NCI-H2081 treated with DMSO at 0.1 percent for 48 hours (cell line): ENCODE data around the gene DSN1.

Experiments used
- DNase-seq: peaks from one replicate; lab custom pipeline; 2025; lab: John Stamatoyannopoulos, UW

The DSN1 gene

DNA sequence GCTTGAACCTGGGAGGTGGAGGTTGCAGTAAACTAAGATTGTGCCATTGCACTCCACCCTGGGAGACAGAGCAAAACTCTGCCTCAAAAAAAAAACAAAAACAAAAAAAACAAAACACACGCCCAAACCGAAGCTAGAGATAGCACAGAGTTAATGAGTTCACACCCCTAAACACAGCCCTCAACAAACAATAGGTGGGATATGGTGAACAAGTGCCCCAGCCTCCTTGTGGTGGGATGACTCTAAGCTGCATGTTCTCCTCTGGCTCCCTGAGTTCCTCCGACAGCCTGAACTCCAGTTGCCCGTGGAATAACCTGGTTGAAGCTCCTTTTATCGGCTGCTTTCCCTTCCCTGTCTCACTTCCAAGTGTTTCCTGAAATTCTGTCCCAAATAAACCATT, 22.1 kb upstream of the DSN1 start:
- DNase-seq, result no peak

GRCh38 chr20:36794116-36794474, 20.5 kb upstream of the DSN1 start:
- DNase-seq, result no peak

DNA sequence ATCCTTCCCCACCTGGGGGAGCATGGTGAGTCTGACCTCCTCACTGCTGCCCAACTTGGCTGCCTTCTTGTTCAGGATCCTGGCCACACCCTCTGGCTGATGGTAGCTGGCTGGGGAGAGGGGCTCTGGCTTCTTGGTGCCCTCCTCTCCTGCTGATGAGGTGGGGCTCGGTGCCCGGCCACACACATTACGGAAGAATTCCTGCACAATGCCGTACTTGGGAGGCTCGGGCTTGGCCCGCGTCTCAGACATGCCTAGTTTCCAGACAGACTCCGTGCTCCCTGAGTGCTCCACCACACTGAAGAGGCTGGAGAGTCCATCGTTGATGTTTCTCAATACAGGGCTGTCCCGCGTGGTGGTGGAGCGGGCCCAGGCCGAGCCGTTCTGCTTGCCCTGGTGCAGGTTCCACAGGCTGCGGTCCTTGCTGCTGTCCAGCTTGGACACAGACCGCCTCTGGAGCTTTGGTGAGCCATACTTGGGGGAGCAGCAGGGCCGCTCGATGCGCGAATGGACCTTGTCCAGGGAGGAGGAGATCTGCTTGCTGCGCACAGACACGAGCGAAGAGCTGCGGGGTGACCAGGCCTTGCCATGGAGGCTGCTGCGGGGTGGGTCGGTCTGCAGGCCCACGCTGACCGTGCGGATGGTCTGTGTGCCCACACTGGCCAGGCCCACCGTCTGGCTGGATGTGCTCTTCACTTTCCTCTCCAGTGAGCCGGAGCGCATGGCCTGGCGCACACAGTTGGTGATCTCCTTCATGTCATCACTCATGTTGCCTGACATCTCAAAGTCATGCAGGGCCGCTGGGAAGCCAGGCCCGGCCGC, 19.9 kb upstream of the DSN1 start:
- no peak for DNase-seq

GRCh38 chr20:36792422-36792821, 18.9 kb upstream of the DSN1 start:
- no peak for DNase-seq

DNA sequence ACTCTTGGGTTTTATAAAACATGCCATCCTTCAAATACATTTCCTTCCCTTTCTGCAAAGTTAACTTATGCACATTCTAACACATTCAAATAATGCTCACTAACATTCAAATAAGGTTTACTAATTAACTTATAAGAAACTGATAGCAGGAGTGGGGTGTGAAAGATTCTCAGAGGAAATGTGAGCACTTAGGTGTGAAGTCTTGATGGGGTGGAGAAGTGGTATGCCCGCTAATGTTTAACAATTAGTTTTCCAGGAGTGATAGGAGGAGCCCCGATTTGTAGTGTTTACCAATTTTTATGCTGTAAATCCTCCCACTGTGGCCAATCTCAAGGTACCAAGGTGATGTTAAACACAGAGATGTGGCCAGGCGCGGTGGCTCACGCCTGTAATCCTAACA, 18.3 kb upstream of the DSN1 start:
- DNase-seq, result no peak

- DNase-seq, result no peak
Observed at GRCh38 chr20:36786663-36787062, 13.1 kb upstream of the DSN1 start.

DNA sequence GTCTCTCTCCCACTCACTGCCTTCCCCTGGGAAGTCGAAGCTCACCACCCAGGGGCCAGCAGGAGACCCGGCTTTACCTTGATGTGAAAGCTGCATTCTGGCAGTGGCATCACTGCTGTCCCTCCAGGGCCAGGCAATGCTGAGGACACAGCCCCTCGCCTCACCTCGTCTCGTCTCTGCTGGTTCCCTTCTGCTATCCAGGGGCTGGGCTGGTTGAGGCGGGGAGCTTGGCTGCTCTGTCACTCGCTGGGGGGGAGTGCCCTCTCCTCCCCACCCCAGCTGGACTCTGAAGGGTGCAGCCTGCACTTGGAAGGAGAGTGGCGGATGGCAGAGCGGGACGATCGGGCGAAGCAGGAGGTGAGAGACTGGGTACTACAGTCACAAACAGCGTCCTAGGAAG, 12.7 kb upstream of the DSN1 start:
- no peak for DNase-seq

DNA sequence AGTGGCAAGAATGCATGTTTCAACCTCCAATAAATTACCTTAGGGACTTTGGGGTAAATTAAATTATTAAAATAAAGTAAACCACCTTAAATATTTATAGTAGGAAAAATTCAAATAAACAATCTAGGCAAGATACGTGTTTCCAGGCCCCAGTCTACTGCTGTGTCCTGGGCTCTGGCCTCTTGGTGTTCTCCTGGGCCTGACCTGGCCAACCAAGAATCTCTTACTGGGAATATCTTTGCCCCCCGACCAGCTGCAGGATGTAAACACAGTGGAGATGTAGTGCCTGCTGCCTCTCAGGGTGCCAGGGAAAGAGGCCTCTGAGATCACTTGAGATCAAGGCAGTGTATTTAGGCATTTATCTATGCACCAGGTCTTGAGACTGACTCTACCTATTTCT, 11.7 kb upstream of the DSN1 start:
- DNase-seq, result no peak

GRCh38 chr20:36784900-36785299, 11.3 kb upstream of the DSN1 start:
- DNase-seq, result no peak

- no peak for DNase-seq
Observed at GRCh38 chr20:36784116-36784515, 10.6 kb upstream of the DSN1 start.

GRCh38 chr20:36779656-36780025, 6.1 kb upstream of the DSN1 start:
- DNase-seq, result no peak

DNA sequence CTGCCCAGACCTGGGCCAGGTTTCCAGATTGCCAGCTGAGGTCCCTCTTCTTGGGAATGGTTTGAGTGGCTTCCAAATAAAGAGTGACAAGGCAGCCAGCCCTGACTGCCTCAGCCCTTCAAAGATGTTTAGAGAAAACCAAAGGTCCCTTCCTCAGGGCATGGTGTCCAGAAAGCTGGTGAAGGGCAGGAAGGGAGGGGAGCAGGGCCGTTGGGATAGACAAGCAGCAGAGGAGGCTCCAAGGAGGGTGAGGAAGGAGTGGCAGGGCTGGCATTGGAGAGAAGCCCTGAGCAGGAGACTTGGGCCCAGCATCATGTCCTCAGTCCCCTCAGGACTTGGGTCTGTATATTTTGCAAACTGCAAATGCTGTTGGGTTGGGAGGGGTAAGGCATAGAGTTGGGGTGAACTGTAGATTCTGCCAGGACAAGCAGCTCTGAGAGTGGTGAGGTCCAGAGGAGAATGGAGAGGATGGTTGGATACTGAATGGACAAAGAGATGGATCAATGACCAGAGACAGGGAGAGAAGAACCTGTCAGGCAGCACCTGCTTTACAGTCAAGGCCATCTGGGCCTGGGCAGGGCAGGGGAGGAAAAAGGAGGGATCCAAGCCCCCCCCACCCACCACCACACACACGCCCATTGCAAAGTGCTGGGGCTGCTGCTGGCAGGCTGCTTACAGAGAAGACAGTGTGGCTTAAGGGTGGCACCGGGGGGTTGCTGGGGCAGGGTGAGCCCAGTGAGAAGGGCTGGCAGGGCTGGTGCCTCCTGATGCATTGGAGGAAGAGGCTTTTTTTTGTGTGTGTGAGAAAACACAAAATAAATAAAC, 5.5 kb upstream of the DSN1 start:
- DNase-seq, result no peak

GRCh38 chr20:36777576-36777975, 4.0 kb upstream of the DSN1 start:
- DNase-seq, result no peak

DNA sequence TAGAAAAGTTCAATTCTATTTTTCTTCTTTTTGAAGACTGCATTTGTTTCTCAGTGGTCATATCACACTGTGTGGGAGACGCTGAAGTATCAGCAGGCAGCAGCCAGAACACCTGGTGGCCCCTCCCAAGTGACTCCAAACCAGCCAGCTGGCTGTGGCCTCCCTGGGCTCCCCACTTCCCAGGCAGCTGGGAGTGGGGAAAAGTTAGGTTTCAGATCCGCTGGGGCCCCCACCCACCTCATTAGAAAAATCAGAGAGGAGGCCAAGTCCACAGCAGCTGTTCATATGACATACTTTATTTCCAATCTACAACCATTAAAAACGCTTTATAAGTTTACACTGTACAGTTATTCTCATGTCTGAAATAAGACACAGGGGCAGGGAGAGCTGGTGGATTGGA, 3.6 kb upstream of the DSN1 start:
- no peak for DNase-seq

GRCh38 chr20:36775826-36776225, 2.3 kb upstream of the DSN1 start:
- DNase-seq, result no peak

DNA sequence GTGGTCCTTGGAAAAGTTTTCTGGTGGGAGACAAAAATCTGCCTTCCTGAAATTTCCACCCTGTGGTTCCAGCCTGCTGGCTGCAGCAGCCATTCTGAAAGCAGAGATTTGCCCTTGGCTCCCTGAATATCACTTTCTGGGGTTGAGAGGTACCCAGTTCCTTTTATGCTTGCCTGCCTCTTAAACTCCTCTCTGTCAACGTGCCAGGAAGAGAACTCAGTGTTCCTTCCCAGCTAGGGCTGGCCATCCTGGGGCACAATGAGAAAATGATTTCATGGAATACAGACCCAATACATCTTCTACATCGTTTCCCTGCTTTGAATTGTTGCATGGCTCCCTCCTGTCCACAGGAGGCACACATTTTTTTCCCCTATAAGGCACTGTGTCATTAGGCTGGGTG, 1.6 kb upstream of the DSN1 start:
- no peak for DNase-seq

DNA sequence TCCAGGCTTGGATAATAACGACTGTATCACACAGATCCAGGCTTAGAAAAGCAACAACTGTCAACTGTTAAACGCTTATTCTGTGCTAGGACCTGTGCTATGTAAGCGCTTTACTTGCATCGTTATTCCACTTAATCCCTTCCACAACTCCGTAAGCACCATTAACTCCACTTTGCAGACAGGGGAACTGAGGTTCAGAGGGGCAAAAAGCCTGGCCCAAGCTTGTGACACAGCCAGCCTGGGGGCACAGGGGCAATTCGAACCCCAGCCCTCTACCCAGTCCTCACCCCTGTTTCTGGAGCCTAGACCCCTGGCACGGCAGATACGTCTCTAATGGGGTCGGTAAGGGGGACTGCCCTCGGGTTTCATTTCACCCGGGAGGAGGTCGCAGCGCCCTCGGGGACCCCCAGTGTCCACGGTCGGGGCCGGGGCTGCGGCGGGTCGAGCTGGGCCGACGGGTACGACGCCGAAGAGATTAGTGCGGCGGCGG, 411 bp downstream of the DSN1 start:
- DNase-seq, result no peak

GRCh38 chr20:36770680-36771079, 2.9 kb downstream of the DSN1 start:
- no peak for DNase-seq

DNA sequence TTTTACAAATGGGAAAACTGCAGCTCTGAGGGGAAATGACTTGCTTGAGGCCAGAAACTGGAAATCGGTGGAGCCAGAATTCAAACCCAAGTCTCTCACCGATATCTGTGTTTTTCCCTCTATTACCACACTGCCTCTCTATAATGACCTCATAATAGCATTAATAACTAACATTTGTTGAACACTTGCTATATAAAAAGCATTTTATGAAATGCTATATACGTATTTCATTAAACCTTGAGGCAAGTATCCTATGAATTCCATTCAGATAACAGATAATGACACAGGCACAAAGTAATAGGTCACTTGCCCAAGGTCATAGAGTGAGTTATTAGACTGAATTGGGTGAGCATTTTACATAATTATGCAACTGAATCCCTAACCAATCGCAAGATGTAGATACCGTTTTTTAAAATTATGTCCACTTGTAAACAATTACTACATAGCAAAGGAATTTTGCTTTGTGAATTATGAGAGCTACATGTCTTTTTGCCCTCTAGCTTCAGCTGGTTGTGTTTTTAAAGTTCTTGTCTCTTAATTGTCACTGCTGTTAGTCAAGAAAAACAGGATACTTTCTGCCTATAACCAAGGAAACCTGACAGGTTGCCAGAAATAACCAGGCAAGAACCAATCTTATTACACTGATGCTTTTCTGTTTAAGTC, 4.7 kb downstream of the DSN1 start:
- no peak for DNase-seq

- DNase-seq, result no peak
Observed at GRCh38 chr20:36761125-36761524, 12.4 kb downstream of the DSN1 start.

GRCh38 chr20:36760647-36761046, 12.9 kb downstream of the DSN1 start:
- no peak for DNase-seq

DNA sequence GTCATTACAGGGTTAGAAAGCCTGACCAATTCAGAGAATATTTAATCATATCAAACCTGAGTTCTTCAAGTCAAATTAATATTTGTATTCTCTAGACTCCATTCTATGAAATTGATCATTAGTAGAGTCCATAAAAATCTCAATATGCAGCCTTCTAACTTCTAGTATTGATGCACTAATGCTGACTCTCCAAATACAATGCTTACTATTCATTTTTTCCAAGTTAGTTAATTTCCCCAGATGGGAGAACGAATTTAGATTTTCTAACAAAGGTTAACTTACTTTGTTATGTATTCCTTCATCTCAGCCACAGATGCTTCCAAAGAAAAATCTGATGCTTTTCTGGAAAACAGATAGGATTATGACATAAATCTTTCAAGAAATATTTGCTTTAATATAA, 15.3 kb downstream of the DSN1 start:
- DNase-seq, result no peak

GRCh38 chr20:36756496-36756895, 17.1 kb downstream of the DSN1 start:
- no peak for DNase-seq
